NCI-H446 (cell line): ENCODE measurements around the gene GNG7.
"Not testable (repeated sequence)": the region's sequence is repeated elsewhere in the genome, so short reads cannot be mapped to it uniquely, and the experiment has no call there.

ENCODE experiments used
- DNase-seq, 2 experiments: peaks; one replicate each; lab custom pipeline; 2025; lab: John Stamatoyannopoulos, UW

The GNG7 gene

GRCh38 chr19:2574971-2575630 lies 127.4 kb downstream of the GNG7 start:
- no peak for DNase-seq

- DNase-seq: no peak
Measured at GRCh38 chr19:2574478-2574931, 128.0 kb downstream of the GNG7 start.

- no peak for DNase-seq
Measured at GRCh38 chr19:2573916-2574315, 128.6 kb downstream of the GNG7 start.

GRCh38 chr19:2572152-2572551 lies 130.3 kb downstream of the GNG7 start:
- not testable (repeated sequence) for DNase-seq

- no peak for DNase-seq
Measured at GRCh38 chr19:2569596-2570465, 132.7 kb downstream of the GNG7 start.

GRCh38 chr19:2567996-2568395 lies 134.5 kb downstream of the GNG7 start:
- DNase-seq: no peak

GRCh38 chr19:2567580-2567979 lies 134.9 kb downstream of the GNG7 start:
- DNase-seq: no peak

GRCh38 chr19:2563546-2563945 lies 138.9 kb downstream of the GNG7 start:
- not testable (repeated sequence) for DNase-seq

- no peak for DNase-seq
Measured at GRCh38 chr19:2561895-2562294, 140.6 kb downstream of the GNG7 start.

GRCh38 chr19:2561221-2561620 lies 141.3 kb downstream of the GNG7 start:
- DNase-seq: no peak

- DNase-seq: no peak
Measured at GRCh38 chr19:2560369-2560768, 142.1 kb downstream of the GNG7 start.

- no peak for DNase-seq
Measured at GRCh38 chr19:2558543-2558942, 144.0 kb downstream of the GNG7 start.

GRCh38 chr19:2558131-2558530 lies 144.4 kb downstream of the GNG7 start:
- not testable (repeated sequence) for DNase-seq

GRCh38 chr19:2557093-2557440 lies 145.4 kb downstream of the GNG7 start:
- DNase-seq: no peak

GRCh38 chr19:2556221-2557092 lies 146.0 kb downstream of the GNG7 start:
- DNase-seq: no peak

- no peak for DNase-seq
Measured at GRCh38 chr19:2555422-2556220, 146.9 kb downstream of the GNG7 start.

GRCh38 chr19:2554856-2555255 lies 147.6 kb downstream of the GNG7 start:
- DNase-seq: no peak

- DNase-seq: no peak
Measured at GRCh38 chr19:2553510-2553909, 149.0 kb downstream of the GNG7 start.

- no peak for DNase-seq
Measured at GRCh38 chr19:2552859-2553258, 149.6 kb downstream of the GNG7 start.

- DNase-seq: no peak
Measured at GRCh38 chr19:2551864-2552185, 150.7 kb downstream of the GNG7 start.

- no peak for DNase-seq
Measured at GRCh38 chr19:2551172-2551863, 151.2 kb downstream of the GNG7 start.
